ENCODE results near the gene WDR88. TPM values are rescaled to one million over a fixed set of nuclear protein-coding genes. Genes with fewer than 3 reads are reported as not detected.

WDR88 gene
- total RNA-seq, 1 experiment from 2014 or later, result 0.20 TPM

- Histone ChIP-seq H3K4me3 (ENCODE audit: low read depth, low read length) (no peak overlapping the region), H3K4me1 (no peaks in the 10 kb centered on the region), H3K27me3 (replicated peaks; ENCODE audit: control insufficient read depth, insufficient read depth, low read length) (no peaks in the 10 kb centered on the region), H3K36me3 (ENCODE audit: control insufficient read depth, insufficient read depth, low read length) (no peaks in the 10 kb centered on the region; the same call in 1 of the 2 replicates), H3K9me3 (no peaks in the 10 kb centered on the region)
- intact Hi-C loops (cut with micrococcal nuclease; ENCODE audit: unreplicated experiment), result no loop called here
- POLR2A ChIA-PET, result no interaction called here
- BruUV-seq (replicated peaks), result no TSS peak
- Mint-ChIP-seq H3K4me1 (ENCODE audit: low read depth, unreplicated experiment) (no peaks in the 10 kb centered on the region), H3K4me3 (ENCODE audit: unreplicated experiment) (no peak overlapping the region), H3K27ac (ENCODE audit: unreplicated experiment) (no peak overlapping the region), H3K9me3 (ENCODE audit: unreplicated experiment) (no peaks in the 10 kb centered on the region), H3K27me3 (ENCODE audit: insufficient read depth, unreplicated experiment) (no peaks in the 10 kb centered on the region), H3K36me3 (ENCODE audit: insufficient read depth, unreplicated experiment) (no peaks in the 10 kb centered on the region)
- CTCF ChIA-PET, result no interaction called here
- no peak for DNase-seq
- no peak for TF ChIP-seq CTCF (IDR thresholded peaks at IDR 0.05; ENCODE audit: insufficient read depth in 1 of 2, low read depth in 1 of 2, low read length in 1 of 2, severe bottlenecking in 1 of 2, unreplicated experiment in 1 of 2)
Observed at GRCh38 chr19:33202546-33203507, 70.9 kb downstream of the WDR88 start.

- intact Hi-C loops (cut with micrococcal nuclease; ENCODE audit: unreplicated experiment), result no loop called here
- Mint-ChIP-seq H3K27me3 (ENCODE audit: insufficient read depth, unreplicated experiment) (no peaks in the 10 kb centered on the region), H3K36me3 (ENCODE audit: insufficient read depth, unreplicated experiment) (no peaks in the 10 kb centered on the region), H3K9me3 (ENCODE audit: unreplicated experiment) (no peaks in the 10 kb centered on the region), H3K27ac (ENCODE audit: unreplicated experiment) (no peak overlapping the region), H3K4me3 (ENCODE audit: unreplicated experiment) (no peak overlapping the region), H3K4me1 (ENCODE audit: low read depth, unreplicated experiment) (no peaks in the 10 kb centered on the region)
- H3K36me3 ChIP-seq (ENCODE audit: control insufficient read depth, insufficient read depth, low read length), result no peaks in the 10 kb centered on the region; the same call in 1 of the 2 replicates
- no peaks in the 10 kb centered on the region for H3K27me3 ChIP-seq (replicated peaks; ENCODE audit: control insufficient read depth, insufficient read depth, low read length)
- POLR2A ChIA-PET, result no interaction called here
- BruUV-seq (replicated peaks), result no TSS peak
- H3K4me1 ChIP-seq, result no peaks in the 10 kb centered on the region
- H3K9me3 ChIP-seq, result no peaks in the 10 kb centered on the region
- DNase-seq, result no peak
- CTCF ChIA-PET, result no interaction called here
- no peak overlapping the region for H3K4me3 ChIP-seq (ENCODE audit: low read depth, low read length)
- no peak for TF ChIP-seq CTCF (IDR thresholded peaks at IDR 0.05; ENCODE audit: insufficient read depth in 1 of 2, low read depth in 1 of 2, low read length in 1 of 2, severe bottlenecking in 1 of 2, unreplicated experiment in 1 of 2)
Observed at GRCh38 chr19:33203529-33203928, 71.6 kb downstream of the WDR88 start.

- no peaks in the 10 kb centered on the region; the same call in 1 of the 2 replicates for H3K36me3 ChIP-seq (ENCODE audit: control insufficient read depth, insufficient read depth, low read length)
- no peaks in the 10 kb centered on the region for H3K4me1 ChIP-seq
- intact Hi-C loops (cut with micrococcal nuclease; ENCODE audit: unreplicated experiment), result no loop called here
- TF ChIP-seq CTCF (IDR thresholded peaks at IDR 0.05; ENCODE audit: insufficient read depth in 1 of 2, low read depth in 1 of 2, low read length in 1 of 2, severe bottlenecking in 1 of 2, unreplicated experiment in 1 of 2), result no peak
- CTCF ChIA-PET, result no interaction called here
- no TSS peak for BruUV-seq (replicated peaks)
- H3K4me3 Mint-ChIP-seq (ENCODE audit: unreplicated experiment), result no peak overlapping the region
- no peaks in the 10 kb centered on the region for H3K27me3 Mint-ChIP-seq (ENCODE audit: insufficient read depth, unreplicated experiment)
- no peaks in the 10 kb centered on the region for H3K9me3 Mint-ChIP-seq (ENCODE audit: unreplicated experiment)
- POLR2A ChIA-PET, result no interaction called here
- no peaks in the 10 kb centered on the region for H3K36me3 Mint-ChIP-seq (ENCODE audit: insufficient read depth, unreplicated experiment)
- no peaks in the 10 kb centered on the region for H3K27me3 ChIP-seq (replicated peaks; ENCODE audit: control insufficient read depth, insufficient read depth, low read length)
- DNase-seq, result no peak
- no peak overlapping the region for H3K4me3 ChIP-seq (ENCODE audit: low read depth, low read length)
- no peaks in the 10 kb centered on the region for H3K4me1 Mint-ChIP-seq (ENCODE audit: low read depth, unreplicated experiment)
- H3K9me3 ChIP-seq, result no peaks in the 10 kb centered on the region
- H3K27ac Mint-ChIP-seq (ENCODE audit: unreplicated experiment), result no peak overlapping the region
Observed at GRCh38 chr19:33204136-33204973, 72.4 kb downstream of the WDR88 start.

Data from Caco-2 (cell line).